H1 (cell line): Measurements from ENCODE around the gene S1PR1. TPM values are rescaled to one million over a fixed set of nuclear protein-coding genes. Genes with fewer than 3 reads are reported as not detected.

Experiments
- CTCF ChIA-PET: fragments of 300-600 bp; sonication (Branson Sonifier 250); formaldehyde crosslinking; loops from one replicate; lab custom pipeline; 2021; ENCODE audit not compliant: partially characterized antibody; lab: Charles Lee
- POLR2A ChIA-PET: fragments of 300-600 bp; sonication (Branson Sonifier 250); formaldehyde crosslinking; loops from one replicate; lab custom pipeline; 2021; ENCODE audit warnings: inconsistent platforms; ENCODE audit not compliant: partially characterized antibody; lab: Charles Lee
- DNase-seq, 2 experiments: peaks; one replicate each; pipeline versions ENCODE4 v3.0.0 to v3.0.0-alpha.2; 2010 to 2022; ENCODE audit warnings: low spot score in 2 of 2, low read depth in 1 of 2, mixed read lengths in 1 of 2
- FAIRE-seq: peaks from 2 replicates; lab custom pipeline; 2011; peaks lifted over from hg19 to GRCh38; lab: Jason Lieb, UNC
- H2AFZ ChIP-seq: 2 replicates; pipeline ENCODE4 v1.8.1; 2012; ENCODE audit warnings: low read length, inconsistent platforms
- H2AK5ac ChIP-seq: 2 replicates; pipeline ENCODE4 v1.6.1; 2013; ENCODE audit warnings: low read depth, low read length
- H2BK120ac ChIP-seq: replicated peaks from 2 replicates; pipeline ENCODE3; 2013; ENCODE audit warnings: low read depth, low read length, inconsistent platforms
- H2BK12ac ChIP-seq: 2 replicates; pipeline ENCODE4 v1.6.1; 2013; ENCODE audit warnings: low read depth, low read length
- H2BK15ac ChIP-seq: 2 replicates; pipeline ENCODE4 v1.6.1; 2013; ENCODE audit warnings: low read length
- H2BK20ac ChIP-seq: 2 replicates; pipeline ENCODE4 v1.6.1; 2013; ENCODE audit warnings: low read length
- H2BK5ac ChIP-seq: 2 replicates; pipeline ENCODE4 v1.6.1; 2013; ENCODE audit warnings: low read depth, low read length
- H3K14ac ChIP-seq: 2 replicates; pipeline ENCODE4 v1.6.1; 2013; ENCODE audit warnings: inconsistent platforms; ENCODE audit not compliant: insufficient read length
- H3K18ac ChIP-seq: 2 replicates; pipeline ENCODE4 v1.6.1; 2013; ENCODE audit warnings: low read length; ENCODE audit errors: extremely low read depth
- H3K23ac ChIP-seq: 2 replicates; pipeline ENCODE4 v1.6.1; 2013; ENCODE audit warnings: inconsistent platforms; ENCODE audit not compliant: insufficient read length
- H3K23me2 ChIP-seq: 2 replicates; pipeline ENCODE4 v1.6.1; 2013; ENCODE audit warnings: low read depth, low read length
- H3K27ac ChIP-seq: 2 replicates; pipeline ENCODE4 v1.6.1; 2011; ENCODE audit warnings: low read depth, low read length, inconsistent platforms
- H3K27me3 ChIP-seq, 4 experiments: replicated peaks in 1 of 4; 1 replicate in 1 of 4; 2 replicates in 3 of 4; pipeline versions ENCODE4 v1.6.1 to v1.8.1; 2011 to 2013; ENCODE audit warnings: low read length in 3 of 4, mild to moderate bottlenecking in 3 of 4, inconsistent platforms in 2 of 4, mixed read lengths in 2 of 4, moderate library complexity in 1 of 4; ENCODE audit not compliant: control insufficient read depth in 3 of 4, insufficient read depth in 3 of 4; ENCODE audit errors: extremely low read depth in 1 of 4
- H3K36me3 ChIP-seq, 4 experiments: 2 replicates each; pipeline versions ENCODE4 v1.6.1 to v1.8.1; 2011 to 2013; ENCODE audit warnings: mild to moderate bottlenecking in 4 of 4, low read length in 3 of 4, moderate library complexity in 2 of 4, control low read depth in 1 of 4, inconsistent platforms in 1 of 4; ENCODE audit not compliant: insufficient read depth in 4 of 4, control insufficient read depth in 2 of 4
- H3K4ac ChIP-seq: replicated peaks from 2 replicates; pipeline ENCODE3; 2013; ENCODE audit warnings: low read length, low read depth, mixed read lengths, inconsistent platforms; ENCODE audit not compliant: insufficient read length
- H3K4me1 ChIP-seq, 4 experiments: replicated peaks in 1 of 4; 1 replicate in 1 of 4; 2 replicates in 3 of 4; pipeline versions ENCODE4 v1.6.1 to v1.8.1; 2011 to 2013; ENCODE audit warnings: low read length in 3 of 4, inconsistent platforms in 2 of 4, mixed read lengths in 1 of 4; ENCODE audit not compliant: insufficient read depth in 4 of 4, control insufficient read depth in 3 of 4
- H3K4me2 ChIP-seq, 2 experiments: 2 replicates each; pipeline versions ENCODE4 v1.6.1 to v1.8.1; 2011 to 2013; ENCODE audit warnings: low read depth in 2 of 2, low read length in 2 of 2, control low read depth in 1 of 2, inconsistent platforms in 1 of 2, mild to moderate bottlenecking in 1 of 2; ENCODE audit not compliant: insufficient read depth in 1 of 2
- H3K4me3 ChIP-seq, 4 experiments: fragments of 200-600, 300-600 bp in 1 of 4; sonication (generic), shearing (Covaris generic), sonication (Bioruptor Twin) in 1 of 4; 2 replicates each; pipeline versions ENCODE4 v1.5.1 to v1.8.1; 2011 to 2016; ENCODE audit warnings: low read length in 4 of 4, low read depth in 3 of 4, control low read depth in 2 of 4, inconsistent platforms in 2 of 4, mild to moderate bottlenecking in 2 of 4, mixed read lengths in 1 of 4, moderate library complexity in 1 of 4; ENCODE audit not compliant: insufficient read depth in 2 of 4; ENCODE audit errors: extremely low read depth in 1 of 4
- H3K56ac ChIP-seq: replicated peaks from 2 replicates; pipeline ENCODE3; 2013; ENCODE audit warnings: low read depth, mild to moderate bottlenecking, mixed read lengths, low read length, inconsistent platforms; ENCODE audit not compliant: insufficient read length
- H3K79me1 ChIP-seq: 2 replicates; pipeline ENCODE4 v1.6.1; 2013; ENCODE audit warnings: low read depth, low read length, control low read depth
- H3K79me2 ChIP-seq, 2 experiments: 2 replicates each; pipeline versions ENCODE4 v1.6.1 to v1.8.1; 2012 to 2013; ENCODE audit warnings: low read length in 2 of 2, mild to moderate bottlenecking in 2 of 2, inconsistent platforms in 1 of 2; ENCODE audit not compliant: insufficient read depth in 2 of 2, control insufficient read depth in 1 of 2
- H3K9ac ChIP-seq, 4 experiments: replicated peaks in 1 of 4; 1 replicate in 1 of 4; 2 replicates in 3 of 4; pipeline versions ENCODE4 v1.6.1 to v1.8.1; 2011 to 2013; ENCODE audit warnings: low read depth in 3 of 4, low read length in 3 of 4, control low read depth in 2 of 4, mild to moderate bottlenecking in 2 of 4, moderate library complexity in 2 of 4, inconsistent platforms in 1 of 4; ENCODE audit errors: extremely low read depth in 1 of 4
- H3K9me3 ChIP-seq, 2 experiments: 2 replicates each; pipeline versions ENCODE4 v1.6.1 to v1.8.1; 2012 to 2013; ENCODE audit warnings: mild to moderate bottlenecking in 2 of 2, moderate library complexity in 2 of 2, control low read depth in 1 of 2, inconsistent platforms in 1 of 2, low read depth in 1 of 2, low read length in 1 of 2, mixed read lengths in 1 of 2; ENCODE audit not compliant: insufficient read depth in 2 of 2
- H4K20me1 ChIP-seq, 2 experiments: replicated peaks in 1 of 2; 2 replicates each; pipeline versions ENCODE3 to v1.8.1; 2011 to 2013; ENCODE audit warnings: inconsistent platforms in 2 of 2, low read length in 2 of 2, mild to moderate bottlenecking in 1 of 2; ENCODE audit not compliant: insufficient read depth in 2 of 2, control insufficient read depth in 1 of 2
- H4K5ac ChIP-seq: 2 replicates; pipeline ENCODE4 v1.6.1; 2013; ENCODE audit warnings: low read length, low read depth, mixed read lengths, inconsistent platforms; ENCODE audit not compliant: insufficient read length
- H4K8ac ChIP-seq: 2 replicates; pipeline ENCODE4 v1.8.0; 2013; ENCODE audit warnings: mild to moderate bottlenecking, moderate library complexity, low read length, inconsistent platforms; ENCODE audit not compliant: insufficient read depth; ENCODE audit errors: extremely low read depth
- H4K91ac ChIP-seq: replicated peaks from 2 replicates; pipeline ENCODE3; 2013; ENCODE audit warnings: low read length, mixed read lengths, inconsistent platforms; ENCODE audit not compliant: insufficient read length
- ASH2L ChIP-seq: fragments of 200-600, 300-600 bp; sonication (generic); IDR thresholded peaks from one replicate; pipeline ENCODE4 v1.7.1; 2017; ENCODE audit warnings: low read length
- GTF2F1 ChIP-seq: IDR thresholded peaks from 2 replicates; pipeline ENCODE4 v1.6.1; 2012; ENCODE audit warnings: low read depth, low read length, improper control_type of control experiment, borderline replicate concordance
- HDAC6 ChIP-seq: IDR thresholded peaks from one replicate; pipeline ENCODE4 v1.7.1; 2012; ENCODE audit warnings: low read depth, mild to moderate bottlenecking, inconsistent platforms, low read length, moderate library complexity
- KDM1A ChIP-seq: fragments of 200-600, 300-600 bp; sonication (generic); IDR thresholded peaks from 2 replicates; pipeline ENCODE4 v1.7.1; 2016; ENCODE audit warnings: mild to moderate bottlenecking, low read length, borderline replicate concordance
- MAFK ChIP-seq: IDR thresholded peaks from 2 replicates; pipeline ENCODE4 v1.6.1; 2012; ENCODE audit warnings: low read depth, mild to moderate bottlenecking, improper control_type of control experiment, low read length
- RBBP5 ChIP-seq: IDR thresholded peaks from 2 replicates; pipeline ENCODE4 v1.7.1; 2012; ENCODE audit warnings: low read depth, mild to moderate bottlenecking, inconsistent platforms, low read length, moderate library complexity, borderline replicate concordance
- SIX5 ChIP-seq: IDR thresholded peaks from 2 replicates; pipeline ENCODE4 v1.6.1; 2011; ENCODE audit warnings: mild to moderate bottlenecking, low read depth, low read length
- SUZ12 ChIP-seq: fragments of 200-600 bp; sonication (generic); IDR thresholded peaks from 2 replicates; pipeline ENCODE4 v1.6.1; 2012; ENCODE audit warnings: mild to moderate bottlenecking, inconsistent platforms, low read length, moderate library complexity, mixed read lengths
- TBP ChIP-seq: IDR thresholded peaks from 2 replicates; pipeline ENCODE4 v1.6.1; 2011; ENCODE audit warnings: low read depth, low read length, improper control_type of control experiment
- TCF12 ChIP-seq: IDR thresholded peaks from 2 replicates; pipeline ENCODE4 v1.6.1; 2011; ENCODE audit warnings: low read depth, mild to moderate bottlenecking, low read length
- YY1 ChIP-seq: IDR thresholded peaks from 2 replicates; pipeline ENCODE4 v1.6.1; 2011; ENCODE audit warnings: low read depth, mild to moderate bottlenecking, low read length
- WGBS, 2 experiments: shearing (Covaris generic) in 1 of 2; methylation state at CpG; one replicate each; pipeline versions ENCODE4 v1.1.6 to v1.1.7; 2013 to 2015; ENCODE audit warnings: low lambda C conversion rate in 2 of 2, mixed read lengths in 2 of 2, inconsistent platforms in 1 of 2, low coverage in 1 of 2, missing lambda C conversion rate in 1 of 2; ENCODE audit not compliant: insufficient replicate concordance in 2 of 2, insufficient coverage in 1 of 2, insufficient read length in 1 of 2; ENCODE audit errors: extremely low coverage in 1 of 2, missing lambda C conversion rate in 1 of 2; 5-methylcytosine and 5-hydroxymethylcytosine counted together
- polyA plus RNA-seq, 7 experiments: library from polyadenylated mRNA; depleted of rRNA in 3 of 7; stranded (reverse) in 5 of 7; unstranded in 2 of 7; fragments of >200 nt in 5 of 7; fragments of 200-250 nt in 2 of 7; gene quantifications; 1 replicate in 5 of 7; 2 replicates in 1 of 7; 4 replicates in 1 of 7; pipeline versions ENCODE4 v1.2.1 to v1.2.3, GENCODE V29; 2011 to 2013; ENCODE audit warnings: missing spikeins in 2 of 7, mixed read lengths in 2 of 7
- total RNA-seq: library from RNA; stranded (reverse); fragmentation: NEBNext Ultra II Directional; extraction: Animal tissue kit (Norgen Biotek cat#: 25700); gene quantifications from 2 replicates; pipeline ENCODE4 v1.2.1, GENCODE V29; 2021
- TF ChIP-seq, protein P1 (sequence below): IDR thresholded peaks from 2 replicates; pipeline ENCODE4 v1.6.1; 2012; ENCODE audit warnings: inconsistent platforms

The S1PR1 gene
- total and polyA plus RNA-seq, 2 of the 8 experiments (the other 6 are each of a cell fraction or from before 2014, with no cell fraction given): 3.5 to 5.5 TPM

DNA sequence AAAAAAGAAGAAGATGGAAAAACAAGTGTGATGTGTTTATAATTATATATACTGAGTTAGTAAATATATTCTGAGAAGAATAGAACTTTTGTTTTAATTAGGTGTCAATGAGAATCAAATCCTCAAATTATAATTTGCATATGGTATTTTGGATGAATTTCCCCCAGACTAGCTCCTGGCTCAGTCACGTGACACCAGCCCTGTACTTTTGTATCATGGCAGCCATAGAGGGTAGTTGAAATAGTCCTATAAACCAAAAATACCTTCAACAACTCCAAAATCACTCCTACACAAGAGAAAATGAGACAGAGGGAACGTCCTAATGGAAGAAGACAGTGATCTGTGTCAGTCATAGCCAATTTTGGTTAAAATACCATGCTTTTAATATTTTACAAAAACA is 9.0 kb upstream of the S1PR1 start:
- Histone ChIP-seq H3K9ac (no peak overlapping the region), H3K4me1 (no peaks in the 10 kb centered on the region), H3K27ac (no peak overlapping the region), H3K79me2 (no peaks in the 10 kb centered on the region), H2AK5ac (no peak overlapping the region), H3K4me3 (no peak overlapping the region), H2AFZ (no peak overlapping the region), H2BK15ac (no peak overlapping the region), H4K5ac (no peak overlapping the region), H2BK20ac (no peak overlapping the region), H3K36me3 (no peaks in the 10 kb centered on the region), H3K56ac (no peak overlapping the region), H3K18ac (no peak overlapping the region), H4K20me1 (no peaks in the 10 kb centered on the region), H2BK12ac (no peak overlapping the region), H3K23ac (no peak overlapping the region), H3K23me2 (no peaks in the 10 kb centered on the region), H3K9me3 (no peaks in the 10 kb centered on the region), H3K79me1 (no peaks in the 10 kb centered on the region), H2BK120ac (no peak overlapping the region), H4K91ac (no peak overlapping the region), H2BK5ac (no peak overlapping the region), H3K4me2 (no peak overlapping the region), H3K27me3 (no peaks in the 10 kb centered on the region), H3K4ac (no peak overlapping the region), H4K8ac (no peak overlapping the region), H3K14ac (no peak overlapping the region)
- DNase-seq (no peak), FAIRE-seq (no peak)
- POLR2A ChIA-PET: no interaction called here
- 85% methylated on average over 2 of the region's 2 CpGs; no CpG with 5 or more reads in 1 of the 2 experiments for WGBS, 2 experiments
- TF ChIP-seq, protein P1, sequence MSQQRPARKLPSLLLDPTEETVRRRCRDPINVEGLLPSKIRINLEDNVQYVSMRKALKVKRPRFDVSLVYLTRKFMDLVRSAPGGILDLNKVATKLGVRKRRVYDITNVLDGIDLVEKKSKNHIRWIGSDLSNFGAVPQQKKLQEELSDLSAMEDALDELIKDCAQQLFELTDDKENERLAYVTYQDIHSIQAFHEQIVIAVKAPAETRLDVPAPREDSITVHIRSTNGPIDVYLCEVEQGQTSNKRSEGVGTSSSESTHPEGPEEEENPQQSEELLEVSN: no peak
- no peak for TF ChIP-seq SUZ12
- no peak for TF ChIP-seq RBBP5
- TF ChIP-seq ASH2L: no peak
- TF ChIP-seq MAFK: no peak
- no peak for TF ChIP-seq GTF2F1
- TF ChIP-seq KDM1A: no peak
- no peak for TF ChIP-seq YY1
- TF ChIP-seq TCF12: no peak
- no peak for TF ChIP-seq HDAC6
- no peak for TF ChIP-seq SIX5
- TF ChIP-seq TBP: no peak
- CTCF ChIA-PET: interaction anchor here (3.8 kb wide), 1 partner anchor 11 kb away, joined by 17 read pairs; no protein-coding TSS in a partner anchor
